Choroid plexus epithelial cell (primary cell): ENCODE data around the gene PSRC1.
A peak's percentile ranks its signal among the peaks of the same experiment; 100 is the strongest.

Source experiments
- DNase-seq: peaks from one replicate; pipeline ENCODE4 v3.0.0-alpha.2; 2010; ENCODE audit warnings: low read depth
- H3K4me3 ChIP-seq: 2 replicates; pipeline ENCODE4 v1.5.1; 2011; ENCODE audit warnings: low read depth, mild to moderate bottlenecking, control low read depth, low read length, moderate library complexity
- CTCF ChIP-seq: conservative IDR thresholded peaks from 2 replicates; pipeline ENCODE4 v1.5.1; 2011; ENCODE audit warnings: low read depth, mild to moderate bottlenecking, control low read depth, inconsistent platforms, low read length, moderate library complexity

PSRC1 gene

GRCh38 chr1:109304226-109304920, 21.4 kb upstream of the PSRC1 start:
- no peak for TF ChIP-seq CTCF
- DNase-seq, result no peak
- no peak overlapping the region for H3K4me3 ChIP-seq

DNA sequence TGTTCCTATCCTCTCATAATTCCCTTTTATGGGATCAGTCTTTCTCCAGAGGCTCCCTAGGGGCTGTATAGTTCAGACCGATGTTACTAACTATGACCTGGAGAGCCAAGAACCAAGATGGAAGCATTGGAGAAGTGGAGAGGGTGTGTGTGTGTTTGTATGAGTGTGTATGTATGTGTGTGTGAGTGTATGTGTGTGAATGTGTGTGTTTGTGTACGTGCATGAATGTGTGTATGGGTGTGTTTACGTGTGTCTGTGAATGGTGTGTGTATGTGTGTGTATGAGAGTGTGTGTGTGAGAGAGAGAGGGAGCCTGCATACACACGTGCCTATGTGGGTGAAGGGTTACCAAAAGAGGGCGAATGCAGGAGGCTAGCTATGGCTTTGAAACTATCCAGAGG, 18.9 kb upstream of the PSRC1 start:
- no peak overlapping the region for H3K4me3 ChIP-seq
- TF ChIP-seq CTCF, result no peak
- no peak for DNase-seq

- no peak overlapping the region for H3K4me3 ChIP-seq
- no peak for TF ChIP-seq CTCF
- DNase-seq, result peak; percentile 38
Measured at GRCh38 chr1:109300650-109301151, 17.8 kb upstream of the PSRC1 start.

DNA sequence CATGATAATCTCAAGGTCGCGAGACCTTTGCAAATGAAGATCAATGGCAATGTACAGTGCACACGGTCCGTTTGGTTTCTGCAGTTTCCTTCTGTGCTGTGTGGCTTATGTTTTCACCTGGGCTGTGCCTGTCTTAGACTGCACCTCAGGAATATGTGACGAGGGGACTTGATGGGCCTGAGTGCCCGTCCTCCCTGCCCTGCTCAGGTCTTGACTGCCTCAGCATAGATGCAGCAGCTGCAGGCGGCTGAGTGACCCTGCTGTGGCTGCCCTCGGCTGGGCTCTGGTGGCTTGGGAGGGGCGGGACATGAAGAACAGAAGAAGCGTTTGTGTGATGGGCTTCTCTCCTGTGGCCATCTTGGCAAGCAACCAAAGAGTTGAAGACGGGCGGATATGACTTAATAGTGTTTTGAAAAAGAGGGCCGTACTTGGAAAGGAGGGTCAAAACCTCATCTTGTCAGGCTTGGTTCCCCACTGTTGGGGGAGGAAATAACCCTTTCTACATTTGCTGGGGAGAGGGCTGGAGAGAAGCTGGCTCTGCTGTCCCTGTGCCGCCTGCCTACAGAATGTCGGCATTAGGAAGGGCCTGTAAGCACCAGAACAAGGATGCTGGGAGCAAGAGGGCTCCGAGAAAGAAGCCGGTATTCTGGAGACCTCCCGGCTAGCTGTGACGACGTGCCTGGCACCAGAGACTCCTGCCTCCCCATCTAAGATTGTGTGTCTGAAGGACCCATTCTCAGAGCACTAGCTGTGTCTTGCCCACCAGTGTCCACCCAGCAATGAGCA, 16.8 kb upstream of the PSRC1 start:
- peak; percentile 92 for DNase-seq
- TF ChIP-seq CTCF, result no peak
- H3K4me3 ChIP-seq, result no peak overlapping the region

DNA sequence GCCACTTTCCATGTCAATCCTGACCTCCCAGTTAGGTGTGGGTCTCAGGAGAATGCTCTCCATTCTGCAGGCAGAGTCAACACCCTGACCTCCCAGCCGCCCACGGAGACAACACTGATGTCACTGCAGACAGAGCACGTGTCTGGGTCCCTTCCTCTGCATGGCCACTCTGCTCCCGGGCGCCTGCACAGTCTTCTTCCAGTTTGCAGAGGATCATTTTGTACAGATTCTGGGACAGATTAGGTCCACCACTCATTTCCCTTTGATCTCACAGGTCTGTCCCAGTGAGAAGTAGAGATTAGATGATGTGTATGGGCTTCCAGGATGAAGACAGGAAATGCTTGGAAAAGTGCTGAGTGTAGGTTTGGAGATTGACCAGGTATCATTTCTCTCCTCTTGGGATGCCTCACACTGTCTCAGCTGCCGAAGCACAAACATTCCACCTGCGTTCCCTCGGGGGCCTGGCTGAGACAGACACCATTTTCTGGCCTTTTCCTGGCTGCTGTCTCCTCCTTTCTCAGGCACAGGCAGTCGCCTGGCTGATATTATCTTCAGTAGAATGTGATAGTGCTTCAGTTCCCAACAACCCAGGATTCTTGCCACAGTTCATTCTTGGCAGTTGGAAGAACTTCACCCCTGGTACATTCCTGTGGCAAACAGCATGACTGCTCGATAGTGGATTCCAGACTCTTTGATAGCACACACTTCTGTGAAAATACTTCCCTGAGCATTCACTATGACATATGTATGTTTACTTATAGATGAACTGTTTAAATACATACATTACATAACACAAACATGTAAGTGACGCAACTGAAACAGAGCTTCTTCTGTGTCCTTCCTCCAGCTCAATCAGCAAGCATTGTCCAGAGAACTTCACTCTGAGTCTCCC, 16.0 kb upstream of the PSRC1 start:
- no peak overlapping the region for H3K4me3 ChIP-seq
- peak; percentile 97 for DNase-seq
- TF ChIP-seq CTCF, result no peak

DNA sequence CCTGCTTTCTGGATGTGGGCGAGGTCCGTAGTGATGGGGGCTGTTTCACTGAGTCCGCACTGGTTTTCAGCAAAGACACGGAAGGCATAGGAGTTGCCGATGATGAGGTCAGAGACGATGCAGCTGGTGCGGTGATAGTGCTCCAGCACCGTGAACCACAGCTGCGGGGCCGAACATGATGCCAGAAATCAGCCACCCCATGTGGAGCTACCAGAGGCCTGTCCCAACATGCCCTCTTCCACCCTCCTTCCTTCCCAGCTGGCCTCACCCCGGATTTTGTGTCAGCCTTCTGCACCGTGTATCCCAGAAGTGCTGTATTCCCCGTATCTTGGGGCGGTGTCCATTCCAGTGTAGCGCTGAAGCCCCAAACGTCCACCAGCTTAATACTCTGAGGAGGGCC, 13.8 kb upstream of the PSRC1 start:
- DNase-seq, result no peak
- TF ChIP-seq CTCF, result no peak

More for the DNA sequence above, 13.8 kb upstream of the PSRC1 start:
- no peak overlapping the region for H3K4me3 ChIP-seq
